HG02970 (cell line): Measurements from ENCODE around the gene MEG3.

Experiments
- ATAC-seq: cut with Tn5 transposase; IDR thresholded peaks from one replicate; pipeline ENCODE4 v1.9.1; 2021; ENCODE audit warnings: mild to moderate bottlenecking, moderate library complexity, moderate number of reproducible peaks; ENCODE audit not compliant: unreplicated experiment, low FRiP score

Gene MEG3

DNA sequence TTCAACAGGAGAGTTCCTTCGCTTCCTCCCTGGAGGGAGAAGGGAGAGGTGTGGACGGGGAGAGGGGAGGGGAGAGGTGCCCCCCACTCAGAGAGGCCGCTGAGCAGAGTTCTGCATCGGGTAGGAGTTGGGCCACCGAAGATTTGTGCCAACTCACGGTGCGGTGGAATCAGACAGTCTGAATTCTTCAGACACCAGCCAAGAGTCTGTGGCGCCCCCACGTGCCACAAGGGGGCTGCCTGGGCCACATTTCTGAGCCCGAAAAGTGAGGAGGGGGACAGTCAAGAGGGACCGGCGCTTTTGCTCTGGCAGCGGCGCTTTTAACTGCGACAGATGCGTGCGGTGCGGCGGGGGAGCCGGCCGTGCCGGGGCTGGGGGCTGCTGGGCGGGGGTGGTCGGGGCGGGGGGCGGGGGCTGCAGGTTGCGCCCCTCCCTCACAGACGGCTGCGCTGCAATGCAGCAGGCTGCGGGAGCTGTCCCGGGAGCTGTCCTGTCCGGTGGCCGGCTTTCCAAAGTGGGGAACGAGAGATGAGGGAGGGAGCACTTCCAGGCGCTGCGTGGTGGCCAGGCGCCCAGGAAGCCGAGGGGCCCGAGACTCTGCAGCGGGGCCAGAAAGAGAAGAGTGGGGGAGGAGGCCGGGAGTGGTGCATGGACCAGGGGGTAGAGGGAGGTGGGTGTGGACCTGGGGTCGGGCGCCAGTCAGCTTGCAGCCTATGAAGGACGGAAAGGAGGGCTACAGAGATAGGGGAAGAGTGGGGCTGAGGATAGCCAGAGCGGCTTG lies 78.6 kb downstream of the MEG3 start:
- no peak for ATAC-seq

DNA sequence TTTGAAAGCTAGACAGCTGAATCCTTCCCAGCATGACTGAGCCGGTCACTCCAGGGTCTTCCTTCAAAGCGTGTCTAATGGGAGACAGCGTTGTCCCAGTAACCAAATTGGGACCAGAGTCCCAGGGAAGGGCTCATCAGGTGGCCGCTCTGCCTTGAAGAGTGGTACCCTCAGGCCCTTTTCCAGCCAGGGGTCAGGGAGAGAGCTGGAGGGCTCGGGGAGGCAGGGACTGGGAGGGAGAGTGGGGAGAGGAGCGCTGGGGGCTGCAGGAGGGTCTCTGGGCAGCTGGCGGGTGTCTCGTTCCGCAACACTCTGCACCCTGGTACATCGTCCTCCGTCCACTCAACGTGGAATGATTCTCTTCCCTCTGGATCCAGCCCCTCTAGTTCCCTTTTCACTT lies 79.2 kb downstream of the MEG3 start:
- no peak for ATAC-seq

DNA sequence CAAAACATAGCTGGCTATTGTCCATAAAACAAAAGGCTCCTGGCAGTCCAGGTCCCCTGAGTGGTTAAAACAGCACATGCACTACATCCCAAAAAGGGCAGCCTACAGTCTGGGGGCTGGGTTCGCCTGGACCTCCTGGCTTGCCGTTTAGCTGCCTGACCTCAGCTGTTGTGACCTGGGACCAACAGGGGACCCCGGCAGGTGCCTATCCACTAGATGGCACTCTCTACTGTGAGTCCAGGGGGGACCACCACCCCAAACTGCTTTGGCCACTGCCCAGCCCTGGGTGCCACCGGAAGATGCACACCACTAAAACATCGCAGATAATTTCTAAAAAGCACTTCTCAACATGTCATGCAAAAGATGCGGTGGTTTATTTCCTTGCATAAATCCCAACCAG lies 80.5 kb downstream of the MEG3 start:
- no peak for ATAC-seq

DNA sequence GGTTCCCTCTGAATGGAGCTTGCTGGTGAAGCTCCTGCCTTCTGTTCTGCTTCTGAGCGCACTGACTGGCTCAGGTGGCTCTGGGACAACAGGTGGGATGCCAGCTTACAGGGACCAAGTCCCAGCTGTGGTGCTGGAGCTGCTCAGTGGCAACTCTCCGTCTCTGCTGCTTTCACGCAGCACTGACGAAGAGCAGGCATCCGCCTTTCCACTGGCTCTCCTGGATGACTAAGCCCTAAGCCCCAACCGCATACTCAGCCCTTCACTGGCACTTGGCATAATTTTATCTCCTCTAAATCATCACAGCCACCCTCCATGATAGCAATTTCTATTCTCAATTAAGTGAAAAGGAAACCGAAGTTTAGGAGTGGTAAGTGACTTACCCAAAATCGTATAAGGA lies 81.3 kb downstream of the MEG3 start:
- ATAC-seq, result no peak

DNA sequence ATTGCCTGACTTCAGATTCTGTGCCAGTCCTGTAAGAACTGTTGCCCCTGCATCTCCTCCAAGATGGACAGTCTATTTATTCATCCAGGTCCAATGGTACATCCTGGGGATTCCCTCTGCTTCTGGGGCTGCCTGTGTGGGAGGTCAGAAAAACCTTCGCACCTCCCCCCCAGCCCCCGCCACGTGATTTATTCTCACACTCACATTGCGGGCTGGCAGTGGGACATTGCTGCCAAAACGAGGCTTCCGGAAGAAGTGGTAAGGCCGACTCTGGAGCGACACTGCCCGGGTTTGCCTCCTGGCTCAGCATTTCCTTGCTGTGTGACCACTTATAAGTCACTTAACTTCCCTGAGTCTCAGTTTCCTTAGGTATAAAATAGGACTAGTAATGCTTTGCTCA lies 83.5 kb downstream of the MEG3 start:
- ATAC-seq, result no peak
